GM19395 (cell line): Measurements from ENCODE around the gene PHF2.

Experiments
- ATAC-seq: cut with Tn5 transposase; IDR thresholded peaks from one replicate; pipeline ENCODE4 v1.9.1; 2021; ENCODE audit warnings: mild to moderate bottlenecking, moderate library complexity; ENCODE audit not compliant: unreplicated experiment

Gene PHF2

DNA sequence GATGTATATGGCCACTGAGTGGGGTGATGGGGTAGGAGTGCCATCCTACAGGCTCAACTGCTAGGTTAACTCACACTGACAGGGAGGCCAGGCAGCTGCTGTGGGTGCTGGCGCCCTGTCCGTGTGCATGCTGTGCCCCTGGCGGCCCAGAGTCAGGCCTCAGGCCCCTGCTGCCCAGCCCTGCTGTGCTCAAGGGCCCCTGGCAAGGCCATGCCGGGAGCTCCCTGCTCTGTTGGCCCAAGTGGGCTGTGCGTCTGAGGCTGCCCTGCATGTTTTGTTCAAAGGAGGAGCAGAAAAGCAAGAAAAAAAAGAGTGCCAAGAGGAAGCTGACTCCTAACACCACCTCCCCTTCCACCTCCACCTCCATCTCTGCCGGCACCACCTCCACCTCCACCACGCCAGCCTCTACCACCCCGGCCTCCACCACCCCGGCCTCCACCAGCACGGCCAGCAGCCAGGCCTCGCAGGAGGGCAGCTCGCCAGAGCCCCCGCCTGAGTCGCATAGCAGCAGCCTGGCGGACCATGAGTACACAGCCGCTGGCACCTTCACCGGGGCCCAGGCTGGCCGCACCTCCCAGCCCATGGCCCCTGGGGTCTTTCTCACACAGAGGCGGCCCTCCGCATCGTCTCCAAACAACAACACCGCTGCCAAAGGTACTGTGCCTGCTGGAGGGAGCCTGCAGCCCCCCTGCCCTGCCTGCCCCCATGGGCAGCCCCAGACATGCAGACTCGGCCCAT lies 100.1 kb downstream of the PHF2 start:
- no peak for ATAC-seq

DNA sequence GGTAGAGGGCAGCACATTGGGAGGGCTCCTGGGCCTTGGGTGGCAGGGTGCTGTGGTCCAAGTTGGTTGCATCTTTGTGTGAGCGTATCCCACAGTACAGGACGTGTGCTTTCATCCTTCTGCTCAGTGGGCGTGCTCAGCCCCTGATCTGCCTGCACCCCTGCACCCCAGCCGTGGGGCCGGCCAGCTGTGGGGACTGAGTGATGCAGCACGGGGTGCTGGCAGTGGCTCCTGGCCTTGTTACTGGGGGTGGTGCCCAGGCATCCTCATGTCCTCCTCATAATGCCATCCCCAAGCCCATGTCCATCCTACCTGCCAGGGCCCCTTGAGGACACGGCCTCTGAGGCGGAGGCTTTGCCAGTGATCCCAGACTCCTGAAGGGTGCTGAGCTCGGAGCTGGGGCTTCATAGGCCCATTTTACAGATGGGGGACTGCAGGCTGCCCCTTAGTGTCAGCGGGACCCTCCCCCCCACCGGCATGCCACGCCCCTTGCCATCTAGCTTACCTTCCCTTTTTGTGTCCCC lies 100.7 kb downstream of the PHF2 start:
- no peak for ATAC-seq

DNA sequence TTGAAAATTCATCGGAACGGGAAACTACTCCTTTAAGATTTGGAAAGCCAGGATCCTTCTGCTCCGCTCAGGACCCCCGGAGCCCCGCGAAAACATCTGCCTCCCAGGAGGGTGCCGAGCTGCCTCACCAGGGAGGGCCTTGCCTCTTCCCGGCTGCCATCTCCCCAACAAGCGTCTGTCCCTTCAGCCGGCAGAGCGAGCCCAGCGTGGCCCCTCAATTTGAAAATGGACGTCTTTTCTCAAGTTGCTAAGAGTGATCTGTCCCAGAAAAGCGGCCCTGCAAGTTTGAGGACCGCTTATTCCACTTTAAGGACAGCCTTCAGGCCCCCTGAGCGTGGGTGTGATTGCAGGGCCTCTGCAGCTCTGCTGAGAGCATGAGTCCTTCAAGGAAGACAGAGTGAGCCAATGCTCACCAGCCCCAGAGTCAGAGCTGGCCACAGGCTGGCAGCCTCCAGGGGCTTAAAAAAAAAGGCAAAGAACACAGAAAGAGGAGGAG lies 101.3 kb downstream of the PHF2 start:
- no peak for ATAC-seq

DNA sequence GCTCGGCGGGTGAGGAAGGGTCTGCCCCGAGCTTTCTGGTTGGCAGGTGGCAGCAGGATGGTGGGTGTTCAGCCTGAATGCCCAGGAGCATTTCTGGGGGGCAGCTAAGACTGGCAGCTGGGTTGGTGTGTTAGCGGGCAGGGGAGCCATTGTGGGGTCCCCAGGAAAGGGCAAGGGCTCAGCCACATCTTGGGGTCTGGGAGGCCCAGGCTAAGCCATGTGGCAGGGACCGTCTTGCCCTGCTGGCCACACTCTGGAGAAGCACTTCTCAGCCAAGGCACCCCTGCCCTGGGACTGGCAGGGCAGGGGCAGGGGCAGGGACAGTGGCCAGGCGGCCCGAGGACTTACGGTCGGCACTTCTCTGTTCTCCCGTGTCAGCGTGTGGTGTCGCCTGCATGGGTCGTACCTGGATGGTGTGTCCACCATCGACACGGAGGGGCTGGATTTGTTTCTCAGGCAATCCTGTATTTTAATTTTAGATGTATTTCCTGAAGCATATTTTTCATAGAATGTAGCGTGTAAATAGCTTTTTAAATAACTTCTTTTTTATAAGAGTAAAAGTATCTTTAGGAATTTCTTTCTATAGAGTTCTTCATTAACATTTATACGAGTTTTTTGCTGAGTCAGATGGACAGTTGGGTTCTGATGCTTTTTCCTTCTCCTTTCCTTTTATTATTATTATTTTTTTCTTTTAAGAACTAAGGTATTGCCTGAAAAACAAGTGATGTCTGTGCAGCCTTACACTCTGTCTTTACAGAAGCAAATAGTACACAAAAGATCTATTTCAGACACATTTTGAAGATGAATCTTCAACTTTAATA lies 102.0 kb downstream of the PHF2 start:
- no peak for ATAC-seq

DNA sequence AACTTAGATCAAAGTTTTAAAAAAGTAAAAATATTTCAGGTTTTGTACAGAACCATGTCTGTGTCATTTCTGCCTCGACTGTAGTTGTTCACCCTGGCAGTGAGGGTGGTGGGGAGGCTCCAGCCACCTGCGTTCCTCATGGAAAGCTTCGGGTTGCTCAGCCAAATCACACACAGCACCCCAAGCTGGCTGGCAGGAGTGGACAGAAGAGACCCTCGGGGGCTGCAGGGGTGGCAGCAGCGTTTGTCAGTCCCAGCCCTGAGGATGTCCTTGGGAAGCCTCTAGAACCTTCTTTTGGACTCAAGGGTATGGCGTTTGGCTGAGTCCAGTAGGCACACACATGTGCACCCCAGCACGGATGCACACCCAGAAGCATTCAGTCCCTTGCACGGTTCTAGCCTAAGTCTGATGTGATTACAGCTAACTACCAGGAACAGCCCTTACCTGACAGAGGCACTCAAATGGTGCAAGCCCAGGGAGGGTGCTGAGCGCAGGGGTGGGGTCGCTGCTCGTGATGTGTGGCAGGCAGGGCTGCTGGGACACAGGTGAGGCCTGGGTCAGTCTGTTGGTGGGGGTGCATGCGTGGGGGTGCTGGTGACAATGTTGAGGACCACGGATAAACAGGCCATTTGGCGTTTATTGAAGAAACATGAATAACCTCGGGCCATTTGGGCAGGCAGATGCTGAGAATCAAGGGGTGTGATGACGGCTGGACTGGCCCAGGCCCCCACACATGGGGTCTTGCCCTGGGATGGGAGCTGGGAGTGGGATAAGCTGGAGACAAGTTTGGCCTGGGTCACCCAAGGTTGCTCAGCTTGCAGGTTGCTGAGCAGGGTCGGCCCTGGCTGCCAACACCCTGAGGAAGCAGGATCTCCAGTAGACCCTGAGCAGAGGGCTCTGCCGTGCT lies 103.4 kb downstream of the PHF2 start:
- ATAC-seq = no peak

DNA sequence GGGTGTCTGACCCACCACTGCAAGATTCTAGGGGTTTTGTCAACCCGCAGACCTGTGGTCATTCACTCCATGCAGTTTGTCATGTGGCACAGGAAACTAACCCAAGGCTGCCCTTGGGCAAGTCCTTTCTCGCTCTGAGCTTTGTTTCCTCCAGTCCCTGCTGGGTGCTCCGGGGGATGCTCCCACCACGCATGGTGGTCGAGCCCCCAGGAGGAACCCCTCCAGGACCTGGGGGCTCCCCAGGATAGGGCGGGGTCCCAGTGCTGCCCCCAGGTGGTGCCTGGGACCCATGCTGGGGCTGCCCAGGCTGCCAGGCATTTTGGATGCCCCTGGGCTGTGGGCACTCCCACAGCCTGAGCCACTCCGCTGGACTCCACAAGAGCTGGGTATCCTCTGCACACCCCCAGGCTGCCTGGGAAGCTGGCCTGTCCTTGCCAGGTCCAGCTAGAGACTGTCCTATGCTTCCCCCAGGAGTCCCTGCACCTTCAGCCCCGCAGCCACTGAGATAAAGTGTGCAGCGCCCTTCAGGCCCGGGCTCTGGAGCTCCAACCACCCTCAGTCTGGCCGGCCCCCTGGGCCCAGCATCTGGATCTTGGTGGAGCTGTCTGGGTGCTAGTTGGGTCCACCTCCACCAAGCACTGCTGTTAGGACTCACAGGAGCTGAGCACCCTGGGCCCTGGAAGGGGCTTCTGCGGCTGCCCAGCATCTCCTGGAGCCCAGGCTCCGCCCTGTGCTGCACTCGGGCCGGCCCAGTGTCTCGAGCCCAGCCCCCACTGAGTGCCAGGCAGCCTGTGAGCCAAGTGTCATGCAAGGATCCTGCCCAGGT lies 104.3 kb downstream of the PHF2 start:
- no peak for ATAC-seq

DNA sequence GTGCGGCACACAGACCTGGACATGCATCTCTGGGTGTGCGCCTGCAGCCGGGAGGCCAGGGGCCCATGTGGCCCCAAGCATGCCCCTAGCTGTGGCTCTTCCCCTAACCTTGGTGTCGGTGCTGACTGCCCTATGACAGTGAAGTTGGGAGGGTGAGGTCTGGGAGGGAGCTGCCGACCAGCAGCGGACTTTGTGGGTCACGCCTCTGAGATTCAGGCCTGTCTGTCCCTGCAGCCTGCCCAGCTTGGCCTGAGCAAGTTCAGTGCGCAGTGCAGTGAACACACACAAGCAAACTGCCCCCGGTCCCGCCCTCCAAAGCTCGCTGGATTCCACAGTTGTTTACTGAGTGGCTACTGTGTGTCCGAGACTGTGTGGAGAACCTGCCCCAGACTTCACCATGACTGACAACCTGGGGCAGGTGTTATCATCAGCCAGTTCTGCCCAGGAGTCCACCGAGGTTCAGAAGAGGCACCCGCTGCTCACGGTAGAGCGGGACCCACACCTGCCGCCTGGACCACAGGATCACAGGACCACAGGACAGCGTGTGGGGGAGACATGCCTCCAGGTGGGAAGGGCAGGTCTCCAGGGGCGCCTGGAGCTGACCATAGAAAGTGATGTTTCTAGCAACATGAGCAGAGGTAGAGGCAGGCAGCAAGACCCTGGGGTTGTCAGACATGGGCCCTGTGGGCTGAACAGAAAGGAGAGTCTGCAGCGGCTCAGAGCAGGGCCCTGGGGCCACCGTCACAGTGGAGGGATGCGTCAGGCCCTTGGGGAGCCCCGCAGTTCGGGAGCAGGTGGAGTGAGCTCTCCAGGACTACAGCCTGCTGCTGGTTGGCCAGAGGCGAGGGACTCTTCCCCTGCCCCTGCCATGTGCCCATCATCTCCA lies 105.1 kb downstream of the PHF2 start:
- no peak for ATAC-seq

DNA sequence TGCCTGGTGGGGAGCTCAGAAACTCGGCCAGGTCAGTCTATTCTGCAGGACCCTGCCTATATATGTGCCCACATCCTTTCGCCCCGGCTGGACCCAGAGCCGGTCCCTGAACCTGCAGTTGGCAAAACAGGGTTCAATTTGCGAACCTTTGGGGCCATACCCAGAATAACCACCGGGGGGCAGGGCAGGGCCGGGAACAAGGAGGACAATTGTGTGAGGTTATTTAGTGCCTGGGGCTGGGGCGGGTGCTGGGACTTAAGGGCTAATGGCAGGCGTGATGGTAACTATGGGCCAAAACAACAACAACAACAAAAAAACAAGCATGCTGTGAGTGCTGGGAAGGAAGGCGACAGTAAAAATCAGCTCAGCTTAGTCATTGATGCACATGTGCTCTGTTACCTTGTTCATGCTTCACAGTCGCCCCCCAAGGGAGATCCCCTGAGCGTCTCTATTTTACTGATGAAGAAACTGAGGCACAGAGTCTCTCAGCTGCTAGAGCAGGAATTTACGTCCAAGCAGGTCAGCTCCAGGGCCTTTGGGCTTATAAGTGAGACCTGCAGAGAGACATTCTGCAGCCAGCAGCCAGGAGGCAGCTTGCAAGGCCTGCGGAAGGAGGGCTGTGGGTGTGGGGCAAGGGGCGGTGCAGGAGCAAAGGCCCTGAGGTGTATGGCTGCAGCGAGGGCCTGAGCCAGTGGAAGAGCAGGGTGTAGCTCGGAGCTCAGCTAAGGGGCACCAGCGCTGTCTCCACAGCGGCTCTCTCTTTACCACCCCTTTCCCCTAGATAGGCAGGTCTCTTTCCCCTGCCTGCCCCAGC lies 106.0 kb downstream of the PHF2 start:
- ATAC-seq = peak; percentile 60

DNA sequence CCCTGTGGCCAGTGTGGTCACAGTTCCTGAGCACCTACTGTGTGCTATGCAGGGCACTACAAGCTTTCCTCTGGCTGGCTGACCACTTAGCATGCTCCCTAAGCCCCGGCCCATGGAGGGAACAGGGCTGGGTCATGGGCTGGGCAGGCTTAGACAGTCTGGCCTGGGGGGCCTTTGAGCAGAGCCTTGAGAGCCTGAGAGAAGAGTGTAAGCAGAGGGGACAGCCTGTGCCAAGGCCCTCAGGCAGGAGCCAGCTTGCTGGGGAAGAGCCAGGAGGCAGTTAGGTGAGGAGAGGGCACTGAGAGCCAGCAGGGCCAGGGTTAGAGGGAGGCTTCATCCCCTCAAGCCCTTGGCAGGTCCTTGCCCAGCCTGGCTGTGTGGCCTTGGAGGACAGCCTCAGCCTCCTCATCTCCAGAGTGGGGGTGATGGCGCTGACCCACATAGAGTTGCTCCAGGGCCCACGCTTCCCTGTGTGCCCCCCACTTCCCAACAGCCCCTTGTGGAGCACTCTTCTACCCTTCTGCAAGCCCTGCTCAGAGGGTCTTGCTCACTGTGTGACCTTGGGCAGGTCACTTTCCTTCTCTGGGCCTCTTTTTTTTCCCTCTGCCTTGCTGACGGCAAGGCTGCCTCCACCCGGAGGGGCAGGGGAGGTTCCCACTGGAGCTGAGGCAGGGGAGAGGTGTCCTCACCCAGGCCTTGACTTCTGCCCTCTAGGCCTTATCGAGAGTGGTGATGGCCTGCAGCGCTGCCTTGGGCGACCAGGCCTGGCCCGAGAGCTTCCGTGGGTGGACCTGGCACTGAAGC lies 107.1 kb downstream of the PHF2 start:
- no peak for ATAC-seq

DNA sequence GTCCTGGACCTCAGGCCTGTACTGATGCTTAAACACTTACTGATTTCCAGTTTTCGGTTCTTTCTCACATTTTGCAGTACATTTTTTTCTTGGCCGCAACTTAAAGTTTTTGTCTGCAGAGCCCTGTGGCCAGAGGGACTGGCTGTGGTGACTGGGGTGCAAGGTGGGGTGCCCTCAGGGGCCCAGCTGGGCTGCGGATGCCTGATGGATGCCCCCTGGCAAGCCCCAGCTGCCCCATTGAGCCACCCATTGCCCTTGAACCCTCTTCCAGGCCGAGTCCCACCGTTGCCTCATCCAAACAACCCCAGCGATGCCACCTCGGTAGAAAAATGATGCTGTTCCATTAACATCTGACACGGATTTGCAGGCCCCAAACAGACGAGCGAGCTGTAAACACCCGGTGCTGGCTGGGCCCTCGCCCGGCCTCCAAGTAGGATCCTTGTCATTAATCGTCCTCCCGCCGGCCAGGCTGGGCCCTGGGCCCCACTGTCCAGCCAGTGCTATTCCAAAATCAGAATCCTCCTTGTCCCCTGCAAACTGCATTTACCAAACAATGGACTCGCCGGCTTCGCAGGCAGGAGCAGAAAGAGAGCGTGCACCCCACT lies 107.9 kb downstream of the PHF2 start:
- no peak for ATAC-seq

DNA sequence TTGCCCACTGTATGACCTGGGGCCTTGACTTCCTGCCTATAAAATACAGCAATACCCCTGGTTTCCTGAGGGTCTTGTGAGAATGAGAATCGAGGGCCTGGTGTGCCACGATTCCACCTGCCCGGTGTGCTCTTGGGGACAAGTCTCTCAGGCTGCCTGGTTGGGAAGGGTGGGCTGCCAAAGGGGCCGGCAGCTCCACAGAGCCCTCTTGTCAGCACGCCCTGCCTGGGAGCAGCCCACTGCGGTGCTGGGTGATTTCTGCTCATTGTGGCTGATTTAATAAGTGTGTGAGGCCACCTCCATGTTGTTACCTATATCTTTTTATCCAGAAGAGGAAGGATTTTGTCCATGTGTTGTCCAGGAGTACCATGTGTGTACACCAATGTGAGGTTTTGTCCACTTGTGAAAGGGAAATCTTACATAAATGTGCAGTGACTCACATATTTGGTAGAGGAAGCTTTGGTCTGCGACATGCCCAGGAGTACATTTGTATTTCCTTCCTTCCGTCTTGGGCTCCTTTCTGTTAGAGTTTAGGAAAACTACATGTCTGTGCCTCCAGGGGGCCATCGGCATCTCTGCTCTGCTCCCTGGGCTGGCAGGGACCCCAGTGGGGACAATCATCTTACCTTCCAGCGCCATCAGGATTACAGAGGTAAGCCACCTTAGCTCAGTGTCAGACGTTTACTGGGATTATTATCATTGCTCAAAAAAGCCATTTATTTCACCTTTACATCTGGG lies 108.6 kb downstream of the PHF2 start:
- ATAC-seq = no peak

DNA sequence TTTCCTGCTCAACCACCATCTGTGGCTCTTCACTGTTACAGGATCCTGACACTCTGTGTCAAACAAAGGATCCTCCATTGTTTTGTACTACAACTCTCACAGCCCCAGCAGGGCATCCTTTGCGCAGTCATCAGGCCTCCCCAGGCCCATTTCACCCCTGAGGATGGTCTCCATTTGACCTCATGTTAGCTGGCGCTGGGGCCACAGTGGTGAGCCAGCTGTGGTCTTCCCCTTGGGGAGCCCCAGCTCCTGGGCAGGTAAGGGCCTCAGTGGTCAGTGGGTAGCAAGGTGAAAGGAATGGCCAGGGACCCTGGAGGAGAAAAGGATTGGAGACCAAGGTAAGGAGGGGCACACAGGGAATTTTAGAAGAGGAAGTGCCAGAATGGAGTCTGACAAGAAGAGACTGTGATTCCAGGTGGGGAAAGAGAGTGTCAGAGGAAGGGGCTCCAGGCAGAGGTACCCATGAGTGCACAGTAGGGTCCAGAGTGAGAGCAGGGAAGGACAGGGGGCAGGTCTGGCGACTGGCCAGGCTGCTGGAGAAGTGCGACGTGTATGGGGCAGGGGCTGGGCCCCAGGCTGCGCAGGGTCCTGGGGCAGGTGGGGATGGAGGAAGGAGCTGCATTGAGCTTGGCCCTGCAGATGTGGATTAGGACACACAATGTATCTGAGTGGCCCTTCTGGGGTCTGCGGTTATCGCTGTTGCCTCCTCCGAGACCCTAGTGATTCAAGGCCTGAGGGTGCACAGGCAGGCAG lies 109.9 kb downstream of the PHF2 start:
- ATAC-seq = no peak

DNA sequence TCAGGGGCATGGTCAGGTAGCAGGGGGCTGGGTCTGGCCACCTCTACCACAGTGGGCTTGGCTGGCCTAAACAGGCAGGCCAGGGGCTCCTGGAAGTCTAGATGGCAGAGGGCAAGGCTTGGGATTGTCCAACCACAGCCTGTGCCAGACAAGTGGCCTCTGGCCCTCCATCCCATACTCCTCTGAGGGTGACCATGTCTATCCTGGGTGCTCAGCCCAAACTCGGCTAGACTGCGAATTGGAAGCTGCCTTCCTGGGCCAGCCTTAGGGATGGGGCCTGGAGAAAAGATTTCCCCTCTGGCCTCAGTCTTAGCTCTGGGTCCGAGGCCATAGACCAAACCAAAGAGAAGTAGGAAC lies 110.5 kb downstream of the PHF2 start:
- ATAC-seq = no peak

DNA sequence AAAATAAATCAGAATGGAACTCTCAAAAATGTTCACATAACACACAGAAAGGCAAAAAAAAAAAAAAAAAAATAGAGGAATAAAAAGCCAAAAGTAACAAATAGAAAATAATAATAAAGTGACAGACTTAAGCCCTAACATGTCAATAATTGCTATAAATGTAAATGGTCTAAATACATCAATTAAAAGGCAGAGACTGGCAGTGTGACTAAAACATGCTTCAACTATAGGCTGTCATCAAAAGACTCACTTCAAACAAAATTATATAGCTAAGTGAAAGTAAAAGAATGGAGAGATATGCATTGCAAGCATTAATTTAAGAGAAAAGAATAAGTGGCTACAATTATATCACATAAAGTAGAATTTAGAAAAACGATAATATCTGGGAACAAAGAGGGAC lies 114.2 kb downstream of the PHF2 start:
- ATAC-seq = no peak

DNA sequence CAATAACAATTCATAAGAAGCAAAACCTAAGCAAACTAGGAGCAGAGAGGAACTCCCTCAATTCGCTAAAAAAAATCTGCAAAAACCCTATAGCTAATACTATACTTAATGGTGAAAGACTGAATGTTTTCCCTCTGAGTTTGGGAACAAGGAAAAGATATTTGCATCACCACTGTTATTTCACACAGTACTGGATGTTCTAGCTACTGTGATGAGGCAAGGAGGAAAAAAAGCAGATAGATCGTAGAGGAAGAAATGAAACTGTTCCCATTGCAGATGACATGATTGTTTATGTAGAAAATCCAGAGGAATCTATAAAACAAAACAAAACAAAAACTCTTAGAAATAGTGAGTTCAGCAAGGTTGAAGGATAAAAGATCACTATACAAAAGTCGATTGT lies 116.7 kb downstream of the PHF2 start:
- no peak for ATAC-seq
